PC-3 (cell line): ENCODE data around the gene NPR2. TPM values are rescaled to one million over a fixed set of nuclear protein-coding genes. Genes with fewer than 3 reads are reported as not detected.
A peak's percentile ranks its signal among the peaks of the same experiment; 100 is the strongest.

Source experiments
- ATAC-seq: fragments of 200-7000 bp; cut with Tn5 transposase; 2 replicates; pipeline ENCODE4 v1.9.1; 2020; ENCODE audit warnings: mild to moderate bottlenecking, moderate library complexity
- BruUV-seq: library from RNA; stranded (reverse); fragments of 400-500 nt; replicated peaks from 2 replicates; lab custom pipeline; 2021; lab: Mats Ljungman, UMichigan
- CTCF ChIA-PET: fragments of 300-600 bp; sonication (Branson Sonifier 250); formaldehyde crosslinking; loops from one replicate; lab custom pipeline; 2022; ENCODE audit warnings: antibody characterized with exemption; lab: Charles Lee
- POLR2A ChIA-PET: fragments of 300-600 bp; sonication (Branson Sonifier 250); formaldehyde crosslinking; loops from one replicate; lab custom pipeline; 2022; ENCODE audit warnings: antibody characterized with exemption; ENCODE audit not compliant: unreplicated experiment; lab: Charles Lee
- DNase-seq: peaks from one replicate; pipeline ENCODE4 v3.0.0-alpha.2; 2015
- H2AFZ ChIP-seq: fragments of 300-600 bp; sonication (generic); 2 replicates; pipeline ENCODE4 v1.6.0; 2016; ENCODE audit warnings: antibody characterized with exemption, low read length
- H3F3A ChIP-seq: fragments of 300-600 bp; sonication (generic); one replicate; pipeline ENCODE4 v1.6.0; 2017; ENCODE audit warnings: antibody characterized with exemption, low read length, control low read depth, mild to moderate bottlenecking; ENCODE audit not compliant: unreplicated experiment
- H3K27ac ChIP-seq: fragments of 300-600 bp; sonication (generic); 2 replicates; pipeline ENCODE4 v1.5.1; 2016; ENCODE audit warnings: mild to moderate bottlenecking, low read length
- H3K27me3 ChIP-seq: fragments of 300-600 bp; sonication (generic); 2 replicates; pipeline ENCODE4 v1.6.1; 2016; ENCODE audit warnings: low read length, mixed read lengths
- H3K36me3 ChIP-seq: fragments of 300-600 bp; sonication (generic); 2 replicates; pipeline ENCODE4 v1.6.1; 2016; ENCODE audit warnings: low read depth, mixed run types, low read length, mixed read lengths
- H3K4me1 ChIP-seq: fragments of 300-600 bp; sonication (generic); 2 replicates; pipeline ENCODE4 v1.5.1; 2016; ENCODE audit warnings: low read length; ENCODE audit not compliant: insufficient read depth
- H3K4me2 ChIP-seq: fragments of 300-600 bp; sonication (generic); 2 replicates; pipeline ENCODE4 v1.6.0; 2016; ENCODE audit warnings: low read length
- H3K4me3 ChIP-seq: fragments of 300-600 bp; sonication (generic); 2 replicates; pipeline ENCODE4 v1.5.1; 2016; ENCODE audit warnings: mild to moderate bottlenecking, low read length, mixed read lengths
- H3K79me2 ChIP-seq: fragments of 300-600 bp; sonication (generic); 2 replicates; pipeline ENCODE4 v1.6.1; 2017; ENCODE audit warnings: low read length, mixed read lengths
- H3K9ac ChIP-seq: fragments of 300-600 bp; sonication (generic); 2 replicates; pipeline ENCODE4 v1.6.0; 2016; ENCODE audit warnings: mild to moderate bottlenecking, low read length
- H3K9me2 ChIP-seq: fragments of 300-600 bp; sonication (generic); replicated peaks from 2 replicates; pipeline ENCODE4 v1.6.1; 2016; ENCODE audit warnings: mixed run types, low read length, mixed read lengths
- H3K9me3 ChIP-seq: fragments of 300-600 bp; sonication (generic); 2 replicates; pipeline ENCODE4 v1.6.1; 2016; ENCODE audit warnings: low read length, mixed read lengths
- H4K20me1 ChIP-seq: fragments of 300-600 bp; sonication (generic); 2 replicates; pipeline ENCODE4 v1.6.1; 2016; ENCODE audit warnings: low read length, mixed read lengths
- CTCF ChIP-seq: fragments of 300-600 bp; sonication (generic); conservative IDR thresholded peaks from 2 replicates; pipeline ENCODE4 v1.5.1; 2017; ENCODE audit warnings: antibody characterized with exemption, low read depth, mild to moderate bottlenecking, low read length
- EZH2 ChIP-seq: fragments of 300-600 bp; sonication (generic); IDR thresholded peaks from one replicate; pipeline ENCODE4 v1.6.1; 2017; ENCODE audit warnings: antibody characterized with exemption, mild to moderate bottlenecking, low read length; ENCODE audit not compliant: unreplicated experiment
- EZH2phosphoT487 ChIP-seq: fragments of 300-600 bp; sonication (generic); IDR thresholded peaks from 2 replicates; pipeline ENCODE4 v1.6.1; 2018; ENCODE audit warnings: mild to moderate bottlenecking, antibody characterized with exemption, low read length, borderline replicate concordance
- intact Hi-C: fragments of 100-400 bp; cut with micrococcal nuclease; formaldehyde crosslinking; loops from 2 replicates; pipeline ENCODE4 v1.9.0; 2023
- total RNA-seq: library from RNA; depleted of rRNA; stranded (reverse); fragments of >200 nt; gene quantifications from 2 replicates; pipeline ENCODE4 v1.2.3, GENCODE V29; 2014

Gene NPR2
- total RNA-seq, 1 experiment from 2014 or later = 1.5 TPM

GRCh38 chr9:35813434-35814105 is 22.2 kb downstream of the NPR2 start:
- DNase-seq (peak; percentile 46), ATAC-seq (no peak)
- H3K4me1 ChIP-seq = peaks cover 14% of the 10 kb centered on the region; the same call in 1 of the 2 replicates
- intact Hi-C loops = no loop called here
- no peaks in the 10 kb centered on the region for H3F3A ChIP-seq
- H3K9me3 ChIP-seq = no peaks in the 10 kb centered on the region
- TSS peak; percentile 64 for BruUV-seq
- H3K9me2 ChIP-seq = no peaks in the 10 kb centered on the region
- H3K9ac ChIP-seq = 0 out of 2 replicates have a peak overlapping the region, but pooled peaks have one; percentile 96
- peaks cover 9% of the 10 kb centered on the region for H3K79me2 ChIP-seq
- H3K27me3 ChIP-seq = no peaks in the 10 kb centered on the region
- no peak overlapping the region for H2AFZ ChIP-seq
- peak overlapping the region; percentile 86 for H3K4me3 ChIP-seq
- H4K20me1 ChIP-seq = no peaks in the 10 kb centered on the region
- 0 out of 2 replicates have a peak overlapping the region, but pooled peaks have one; percentile 81 for H3K27ac ChIP-seq
- ChIA-PET CTCF (interaction anchor here (0.6 to 1.2 kb wide), 2 partner anchors 13 to 23 kb away, joined by 3 to 6 read pairs; no protein-coding TSS in a partner anchor), POLR2A (no interaction called here)
- H3K4me2 ChIP-seq = peak overlapping the region; percentile 99
- H3K36me3 ChIP-seq = no peaks in the 10 kb centered on the region
- no peak for TF ChIP-seq EZH2phosphoT487
- no peak for TF ChIP-seq EZH2
- peak; percentile 47 for TF ChIP-seq CTCF

GRCh38 chr9:35814106-35814840 is 22.9 kb downstream of the NPR2 start:
- Histone ChIP-seq H3K36me3 (no peaks in the 10 kb centered on the region), H3K4me1 (peaks cover 14% of the 10 kb centered on the region; the same call in 1 of the 2 replicates), H3K9ac (peak overlapping the region; percentile 96), H3K79me2 (peaks cover 9% of the 10 kb centered on the region), H3K4me3 (peak overlapping the region; percentile 86), H4K20me1 (no peaks in the 10 kb centered on the region), H3K9me3 (no peaks in the 10 kb centered on the region), H3K27ac (peak overlapping the region; percentile 81), H3K27me3 (no peaks in the 10 kb centered on the region), H2AFZ (peak overlapping the region; percentile 76), H3K4me2 (peak overlapping the region; percentile 99), H3K9me2 (no peaks in the 10 kb centered on the region), H3F3A (no peaks in the 10 kb centered on the region)
- POLR2A ChIA-PET = no interaction called here
- DNase-seq (peak; percentile 30), ATAC-seq (peak; percentile 27)
- BruUV-seq = no TSS peak
- intact Hi-C loops = no loop called here
- CTCF ChIA-PET = interaction anchor here (0.6 to 1.2 kb wide), 3 partner anchors 12 to 24 kb away, joined by 3 to 6 read pairs (median 6); no protein-coding TSS in a partner anchor
- TF ChIP-seq CTCF (peak; percentile 33; the same call in 1 of the 2 replicates), EZH2phosphoT487 (no peak)
